Inferior parietal cortex (tissue), 1 donor: ENCODE measurements around the gene ARHGEF3.
"Not testable (repeated sequence)": the region's sequence is repeated elsewhere in the genome, so short reads cannot be mapped to it uniquely, and the experiment has no call there.

ENCODE experiments used
- DNase-seq: peaks from one replicate; pipeline ENCODE4 v3.0.0-alpha.2; 2016; ENCODE audit errors: extremely low spot score

Gene ARHGEF3

DNA sequence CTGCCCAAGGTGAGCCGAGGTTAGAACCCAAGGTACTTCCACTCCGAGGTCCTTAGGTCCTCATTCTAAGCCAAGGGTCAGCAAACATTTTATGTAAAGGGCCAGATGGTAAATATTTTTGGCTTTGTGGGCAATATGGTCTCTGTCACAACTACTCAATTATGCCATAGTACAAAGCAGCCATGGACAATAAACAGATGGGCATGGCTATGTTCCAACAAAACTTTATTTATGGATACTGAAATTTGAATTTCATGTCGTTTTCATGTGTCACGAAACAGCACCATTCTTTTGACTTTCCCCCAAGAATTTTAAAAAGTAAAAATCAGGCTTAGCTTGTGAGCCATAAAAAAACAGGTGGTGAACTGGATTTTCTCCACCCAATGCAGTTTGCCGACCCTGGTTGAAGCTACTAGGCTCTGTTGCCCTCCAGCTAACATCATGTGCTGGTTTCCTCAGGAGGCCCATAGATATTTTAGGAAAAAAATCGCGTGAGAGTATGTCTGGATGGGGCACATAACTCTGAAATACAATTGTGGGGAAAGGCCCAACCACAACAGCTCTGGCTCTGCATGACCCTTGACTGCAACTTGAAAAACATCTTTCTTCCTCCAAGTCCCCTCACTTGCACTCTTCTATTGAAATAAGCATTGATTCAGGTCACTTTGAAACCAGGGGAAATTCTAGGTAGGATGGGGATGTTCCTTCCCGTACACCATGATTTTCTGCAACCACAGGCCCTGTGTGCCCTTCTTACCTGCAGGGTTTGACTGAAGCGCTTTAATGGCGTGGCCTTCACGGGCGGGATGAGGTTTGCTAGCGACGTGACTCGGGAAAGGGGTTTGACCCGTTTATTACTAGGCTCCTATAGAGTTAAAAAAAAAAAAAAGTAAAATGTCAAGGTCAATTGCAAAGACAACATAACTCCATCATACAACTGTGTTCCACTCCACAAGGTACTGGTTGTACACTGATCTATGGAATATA is 28.5 kb downstream of the ARHGEF3 start:
- no peak for DNase-seq

DNA sequence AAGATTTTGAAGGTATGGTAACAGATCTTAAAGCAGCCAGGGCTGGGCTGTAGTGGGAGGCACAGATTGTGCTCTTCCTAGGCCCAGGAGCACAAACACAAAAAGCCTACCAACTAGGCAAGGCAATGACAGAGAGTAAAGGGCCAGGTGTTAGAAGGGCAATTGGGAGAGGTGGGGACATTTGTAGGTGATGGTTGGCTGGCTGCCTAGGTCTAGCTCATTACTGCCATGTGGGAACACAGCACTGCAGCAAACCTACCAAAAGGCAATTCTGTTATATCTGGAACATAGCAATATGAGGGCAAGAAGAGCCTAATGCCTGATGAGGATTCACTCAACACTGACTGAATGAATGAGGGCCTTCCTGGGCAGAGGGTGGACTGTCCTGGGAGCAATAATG is 30.4 kb downstream of the ARHGEF3 start:
- no peak for DNase-seq

DNA sequence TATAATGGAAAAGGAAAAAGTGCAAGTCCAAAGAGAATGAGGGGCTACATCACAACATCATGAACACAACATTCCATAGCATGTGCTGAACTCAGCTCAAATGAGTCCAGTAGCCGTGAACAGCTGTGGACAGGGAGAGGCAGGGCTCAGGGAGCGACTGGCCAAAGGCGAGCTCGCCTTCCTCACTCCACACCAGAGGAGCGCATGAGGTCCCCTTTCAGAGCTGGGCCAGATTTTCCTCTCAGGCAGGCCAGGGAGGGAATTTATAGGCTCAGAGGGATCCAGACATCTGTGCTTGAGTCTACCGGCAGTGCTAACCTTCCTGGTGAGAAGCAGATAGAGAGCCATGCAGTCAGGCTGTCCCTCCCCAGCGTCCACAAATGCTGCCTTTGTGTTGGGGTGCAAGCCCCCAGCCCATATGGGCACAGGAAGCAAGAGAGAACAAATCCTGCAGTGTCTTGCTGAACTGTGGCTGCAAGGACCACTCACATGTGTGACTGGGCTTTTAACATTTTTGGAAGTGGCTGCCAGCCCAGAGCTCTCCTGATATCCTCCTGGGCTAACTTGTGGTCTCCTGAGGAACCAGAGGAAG is 32.5 kb downstream of the ARHGEF3 start:
- no peak for DNase-seq

DNA sequence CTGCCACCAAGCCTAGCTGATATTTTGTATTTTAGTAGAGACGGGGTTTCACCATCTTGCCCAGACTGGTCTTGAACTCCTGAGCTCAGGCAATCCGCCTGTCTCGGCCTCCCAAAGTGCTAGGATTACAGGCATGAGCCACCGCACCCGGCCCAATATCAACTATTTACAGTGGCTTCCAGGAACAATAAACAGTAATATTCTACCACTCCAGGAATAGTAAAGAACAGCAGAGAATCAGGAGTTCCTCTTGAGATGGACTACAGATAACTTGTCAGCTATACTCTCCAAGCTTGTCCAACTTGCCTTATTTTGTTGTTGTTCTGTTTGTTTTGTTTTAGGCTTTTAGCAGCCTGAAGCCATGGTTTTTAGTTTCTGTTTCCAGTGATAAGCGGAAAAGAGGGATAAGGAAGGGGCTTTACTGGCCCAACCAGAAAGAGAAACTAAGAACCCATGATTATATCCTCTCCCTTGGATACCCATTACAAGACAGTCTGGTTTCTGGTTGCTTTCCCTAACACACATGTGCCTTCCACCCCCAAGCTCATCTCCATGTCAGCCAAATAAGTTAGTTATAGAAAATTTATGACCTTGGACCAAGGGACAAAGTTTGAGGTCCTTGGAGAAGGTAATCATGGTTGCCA is 36.7 kb downstream of the ARHGEF3 start:
- no peak for DNase-seq

DNA sequence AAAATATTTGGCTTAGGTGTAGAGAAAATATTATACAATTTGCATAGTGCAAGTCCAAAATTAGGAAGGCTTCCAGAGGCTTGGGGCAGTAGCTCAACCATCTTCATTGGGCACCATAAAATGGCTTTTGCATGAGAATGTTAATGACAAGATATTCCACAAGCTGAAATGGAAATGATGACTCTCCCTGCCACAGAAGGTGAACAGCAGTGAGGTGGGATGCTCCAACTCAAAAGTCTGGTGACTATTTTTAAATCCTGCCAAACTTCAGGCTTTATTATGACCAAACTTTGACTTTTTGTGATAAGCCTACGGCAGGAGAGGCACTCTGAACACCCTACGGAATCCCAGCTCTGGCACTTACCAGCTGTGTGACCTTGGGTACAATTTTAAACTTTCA is 37.6 kb downstream of the ARHGEF3 start:
- DNase-seq = no peak

DNA sequence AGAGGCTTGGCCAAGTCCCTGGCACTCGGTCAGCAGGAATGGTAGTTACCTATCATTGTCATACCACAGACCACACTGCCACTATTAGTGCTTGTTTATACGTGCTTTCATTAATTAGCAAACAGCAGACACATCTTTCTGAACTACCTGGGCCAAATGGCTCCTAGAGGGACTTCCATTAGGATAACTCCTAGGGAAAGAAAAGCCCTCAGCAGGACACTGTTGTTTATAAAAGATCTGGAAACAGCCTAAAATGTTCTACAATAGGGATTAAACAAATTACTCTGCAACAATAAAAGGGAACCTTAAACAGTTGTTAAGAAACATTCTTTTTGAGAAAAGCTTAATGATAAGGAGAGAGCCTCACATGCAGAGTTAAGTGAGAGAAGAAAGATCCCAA is 38.5 kb downstream of the ARHGEF3 start:
- DNase-seq = no peak

DNA sequence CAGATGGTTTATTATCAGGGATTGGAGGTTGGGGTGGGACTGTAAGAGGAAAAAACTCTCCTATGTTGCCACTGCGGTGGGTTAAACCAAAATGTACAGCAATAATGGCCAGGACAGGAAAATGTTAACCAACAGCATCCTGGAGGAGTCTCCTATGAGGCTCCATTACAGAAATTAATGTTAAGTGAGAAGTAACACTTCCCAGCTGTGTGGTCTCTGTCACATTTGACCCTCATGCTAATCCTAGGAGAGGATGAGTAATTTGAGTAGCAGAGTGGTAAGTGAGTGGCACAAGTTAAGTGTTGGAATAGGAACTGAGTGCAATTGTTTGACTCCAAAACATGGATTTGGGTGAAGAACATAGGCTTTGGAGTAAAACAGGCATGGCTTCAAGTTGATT is 39.0 kb downstream of the ARHGEF3 start:
- no peak for DNase-seq

DNA sequence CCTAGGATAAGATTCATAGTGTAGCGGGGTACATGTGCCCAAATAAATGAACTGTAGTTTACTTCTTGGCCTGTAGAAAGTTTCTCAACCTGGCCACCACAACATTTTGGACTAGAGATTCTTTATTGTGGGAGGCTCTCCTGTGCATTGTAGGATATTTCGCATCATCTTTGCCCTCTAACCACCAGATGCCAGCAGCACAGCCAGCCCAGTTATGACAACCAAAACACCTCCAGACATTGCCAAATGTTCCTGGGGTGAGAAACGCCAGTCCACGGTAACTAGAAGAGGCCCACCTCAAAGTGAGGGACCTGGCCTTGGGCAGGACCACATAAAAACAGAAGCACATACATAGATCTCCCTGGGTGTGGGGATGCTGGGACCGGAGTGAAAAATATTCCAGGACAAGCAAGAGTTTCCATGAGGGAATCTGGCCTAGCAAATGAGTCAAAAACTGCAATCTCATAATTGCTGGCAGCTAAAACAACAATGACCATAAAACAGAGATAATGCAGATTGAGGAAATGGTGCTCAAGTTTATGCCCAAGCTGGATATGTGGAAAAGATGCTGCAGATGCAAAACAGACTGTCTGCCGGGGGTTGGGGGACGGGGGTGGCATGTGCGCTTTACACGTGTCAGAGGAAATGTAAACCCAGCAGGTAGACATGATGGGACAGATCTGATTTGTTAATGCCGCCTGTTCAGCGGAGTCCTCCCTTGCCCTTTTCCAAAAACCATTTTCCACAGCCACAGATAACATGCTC is 39.7 kb downstream of the ARHGEF3 start:
- DNase-seq = no peak

DNA sequence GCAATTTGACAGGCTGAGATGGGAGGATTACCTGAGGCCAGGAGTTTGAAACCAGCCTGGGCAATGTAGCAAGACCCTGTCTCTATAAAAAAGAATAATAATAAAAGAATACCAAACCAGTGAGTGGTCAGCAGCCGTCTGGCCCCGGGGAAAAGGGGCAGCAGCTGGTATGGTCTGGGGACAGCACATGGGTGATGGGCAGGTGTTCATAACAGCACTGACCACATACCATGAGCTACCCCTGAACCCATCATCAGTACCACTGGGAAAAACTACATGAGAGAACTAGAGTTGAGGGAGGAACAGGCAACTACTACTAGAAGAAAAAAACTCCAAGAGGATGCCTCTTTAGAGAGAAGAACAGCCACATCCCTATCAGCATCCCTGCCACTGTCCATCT is 40.7 kb downstream of the ARHGEF3 start:
- no peak for DNase-seq

DNA sequence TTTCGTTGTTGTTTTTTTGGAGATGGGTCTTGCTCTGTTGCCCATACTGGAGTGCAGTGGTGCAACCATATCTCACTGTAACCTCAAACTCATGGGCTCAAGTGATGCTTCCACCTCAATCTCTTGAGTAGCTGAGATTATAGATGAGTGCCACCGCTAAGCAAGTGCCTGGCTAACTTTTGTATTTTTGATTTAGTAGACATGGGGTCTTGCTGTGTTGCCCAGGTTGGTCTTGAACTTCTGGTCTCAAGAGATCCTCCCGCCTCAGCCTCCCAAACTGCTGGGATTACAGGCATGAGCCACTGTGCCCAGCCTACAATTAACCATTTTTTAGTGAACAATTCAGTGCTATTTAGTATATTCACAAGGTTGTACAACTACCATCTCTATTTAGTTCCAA is 42.2 kb downstream of the ARHGEF3 start:
- DNase-seq = no peak

DNA sequence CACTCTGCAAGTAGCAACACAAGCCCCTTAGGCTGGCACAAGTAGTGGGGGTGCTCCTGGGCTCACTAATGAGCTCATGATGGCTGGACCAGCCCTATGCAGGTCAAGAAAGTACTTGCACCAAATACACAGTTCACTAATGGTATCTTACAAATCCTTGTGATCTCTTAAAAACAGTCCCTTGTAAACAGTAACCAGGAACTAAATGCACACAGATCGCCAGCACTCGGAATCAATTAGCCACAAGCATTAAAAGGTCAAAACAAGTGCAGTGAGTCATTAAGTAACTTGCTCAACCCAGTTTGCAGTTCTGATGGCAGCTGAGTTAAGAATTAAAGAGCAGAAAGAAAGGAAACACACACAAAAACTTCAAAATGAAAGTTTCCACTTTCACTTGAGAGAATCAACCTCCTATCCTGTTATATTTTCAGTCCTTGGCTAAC is 43.2 kb downstream of the ARHGEF3 start:
- DNase-seq = no peak

DNA sequence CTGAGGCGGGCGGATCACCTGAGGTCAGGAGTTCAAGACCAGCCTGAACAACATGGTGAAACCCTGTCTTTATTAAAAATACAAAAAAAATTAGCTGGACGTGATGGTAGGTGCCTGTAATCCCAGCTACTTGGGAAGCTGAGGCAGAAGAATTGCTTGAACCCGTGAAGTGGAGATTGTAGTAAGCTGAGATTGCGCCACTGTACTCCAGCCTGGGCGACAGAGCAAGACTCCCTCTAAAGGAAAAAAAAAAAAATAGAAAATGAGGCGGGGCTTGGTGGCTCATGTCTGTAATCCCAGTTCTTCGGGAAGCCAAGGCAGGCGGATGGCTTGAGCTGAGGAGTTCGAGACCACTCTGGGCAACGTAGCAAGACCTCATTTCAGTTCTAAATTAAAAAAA is 43.7 kb downstream of the ARHGEF3 start:
- DNase-seq = not testable (repeated sequence)

DNA sequence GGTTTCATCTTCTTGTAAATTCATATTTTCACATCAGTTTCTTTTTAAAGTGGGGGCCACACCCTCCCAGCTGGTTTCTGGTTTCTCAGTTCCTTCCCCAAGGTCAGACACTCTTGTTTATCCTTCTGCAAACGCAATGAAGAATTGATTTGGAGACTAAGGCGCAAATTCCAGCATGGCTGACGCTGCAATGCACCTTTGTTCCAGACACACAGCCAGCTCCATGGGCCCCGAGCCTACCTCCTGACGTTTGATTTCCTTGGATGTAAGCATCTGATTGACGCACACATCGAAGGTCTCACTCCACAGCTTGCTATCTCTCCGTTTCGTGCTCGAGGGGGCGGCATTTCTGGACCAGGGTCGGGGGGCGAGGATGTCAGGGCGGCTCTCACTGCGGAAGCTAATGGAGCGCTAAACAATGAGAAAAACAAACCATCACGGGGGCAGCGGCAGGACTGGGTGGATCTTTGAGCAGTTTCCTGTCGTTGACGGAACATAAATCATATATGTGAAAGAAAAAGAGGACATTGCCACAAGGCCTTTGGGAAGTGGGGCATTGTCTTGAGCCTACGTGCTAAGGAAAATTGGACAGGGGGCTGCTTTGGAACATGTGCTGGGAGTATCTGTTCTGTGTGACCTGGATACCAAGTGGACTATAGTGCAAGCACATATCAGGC is 46.9 kb downstream of the ARHGEF3 start:
- DNase-seq = no peak

DNA sequence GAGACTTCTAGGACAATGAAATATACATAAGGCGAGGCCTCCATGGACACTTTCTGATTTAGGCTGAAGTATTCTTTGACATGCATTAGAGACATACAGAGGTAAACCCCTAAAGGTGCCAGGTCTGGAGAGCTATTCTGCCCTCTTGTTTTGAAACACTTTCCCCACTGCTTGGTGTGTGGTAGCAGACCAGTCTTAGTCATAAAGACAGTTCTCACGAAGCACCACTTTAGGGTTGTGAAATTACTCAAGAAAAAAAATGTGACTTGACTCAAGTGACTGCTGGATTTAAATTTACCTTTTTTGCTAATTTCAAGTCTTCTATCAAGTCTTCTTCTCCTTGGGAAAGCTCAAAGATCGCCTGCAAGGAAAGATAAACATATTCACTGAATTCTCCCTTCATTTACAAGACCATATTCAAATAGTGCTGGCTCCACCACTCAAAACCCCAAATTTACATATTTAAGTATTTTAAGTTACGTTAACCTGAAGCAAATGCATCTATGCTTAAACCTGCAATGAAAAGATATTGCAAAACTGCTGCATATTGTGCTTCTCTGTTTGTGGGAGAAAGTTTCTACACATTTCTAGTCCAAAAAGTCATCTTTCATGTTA is 48.4 kb downstream of the ARHGEF3 start:
- DNase-seq = no peak

DNA sequence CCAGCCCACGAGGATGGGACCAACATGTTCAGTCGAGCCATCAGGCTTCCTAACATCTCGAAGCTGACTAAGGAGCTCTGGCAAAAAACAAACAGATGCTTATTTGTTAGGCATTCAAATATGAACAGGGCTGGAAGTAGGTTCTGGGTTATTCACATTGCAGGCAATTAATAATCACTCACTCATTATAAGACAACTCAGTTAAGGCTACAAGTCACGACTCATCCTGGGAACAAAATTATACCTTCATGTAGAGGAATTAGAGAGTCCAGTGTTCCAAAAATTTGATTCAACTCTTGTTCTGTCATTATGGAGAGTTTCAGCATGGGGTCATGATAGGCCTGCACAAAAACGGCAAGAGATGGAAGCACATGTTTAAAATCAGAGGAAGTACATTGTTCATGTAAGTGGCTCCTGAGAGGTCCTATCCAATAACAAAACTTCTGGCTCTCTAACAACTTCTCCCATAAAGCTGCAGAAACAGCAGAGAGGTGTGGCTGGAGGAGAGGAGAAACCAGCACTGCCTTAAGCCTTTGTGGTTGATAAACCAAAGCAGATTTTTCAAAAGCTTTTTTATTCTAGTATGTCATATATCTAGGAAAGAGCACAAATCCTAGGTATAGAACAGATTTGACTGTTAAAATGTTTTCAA is 50.6 kb downstream of the ARHGEF3 start:
- no peak for DNase-seq

DNA sequence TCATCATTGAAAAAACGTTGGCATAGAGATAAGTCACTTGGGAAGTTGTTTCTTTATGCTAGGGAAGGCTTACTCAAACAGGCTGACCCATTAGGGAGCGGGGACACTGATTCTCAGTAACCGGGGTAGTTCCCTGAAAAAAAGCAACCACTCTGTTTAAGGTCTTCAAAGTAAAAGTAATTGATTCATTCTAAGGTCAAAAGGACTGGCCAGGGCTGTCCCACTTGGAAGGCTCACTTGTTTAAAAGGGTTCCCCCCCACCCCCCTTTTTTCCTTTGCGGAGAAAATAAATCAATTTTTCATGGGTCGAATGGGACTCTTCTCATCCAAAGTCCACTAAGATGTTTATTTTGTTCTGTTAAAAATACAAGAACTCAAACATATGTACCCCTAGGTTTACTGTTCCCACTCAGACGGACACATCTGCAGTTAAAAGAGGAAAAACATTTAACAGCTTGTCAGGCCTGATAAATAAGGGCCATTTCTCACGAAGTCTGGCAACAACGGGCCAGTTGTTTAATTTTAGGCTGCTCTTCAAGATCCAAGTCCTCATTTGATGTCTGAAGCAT is 53.0 kb downstream of the ARHGEF3 start:
- DNase-seq = no peak

DNA sequence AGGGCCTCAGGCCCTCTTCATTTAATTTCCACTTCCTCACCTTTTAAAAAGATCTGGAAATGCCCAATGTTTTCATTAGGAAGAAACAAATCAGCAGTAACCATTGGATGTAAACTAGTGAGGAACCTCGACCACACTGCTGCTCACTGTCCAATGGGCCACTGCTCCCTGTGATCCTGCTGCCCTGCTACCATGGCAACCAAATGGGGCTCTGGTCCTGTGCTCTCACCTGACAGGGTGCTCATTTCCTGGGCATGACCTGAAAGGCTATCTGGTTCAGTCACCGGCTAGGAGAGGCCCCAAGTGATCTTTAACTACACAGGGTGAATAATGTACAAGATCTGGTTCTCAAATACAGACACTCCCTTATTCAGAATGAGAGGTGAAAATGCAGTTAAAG is 54.6 kb downstream of the ARHGEF3 start:
- DNase-seq = no peak

DNA sequence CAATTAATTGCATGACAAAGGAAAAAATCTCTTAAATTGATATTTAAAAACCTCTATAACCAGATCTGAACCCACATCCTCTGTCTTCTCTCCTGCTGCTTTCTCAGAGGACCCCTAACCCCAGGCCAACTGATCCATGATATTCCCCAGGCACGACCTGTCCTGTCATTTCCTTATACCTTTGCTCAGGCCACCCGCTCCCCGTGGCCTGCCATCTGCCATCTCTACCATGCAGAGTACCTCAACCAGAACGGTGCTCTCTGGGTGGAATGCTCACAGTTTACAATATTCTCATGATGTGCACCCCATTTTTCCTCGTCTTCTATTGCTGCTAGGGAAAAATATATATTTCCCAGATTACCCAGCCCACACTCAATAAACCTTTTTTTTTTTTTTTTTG is 57.7 kb downstream of the ARHGEF3 start:
- DNase-seq = no peak

DNA sequence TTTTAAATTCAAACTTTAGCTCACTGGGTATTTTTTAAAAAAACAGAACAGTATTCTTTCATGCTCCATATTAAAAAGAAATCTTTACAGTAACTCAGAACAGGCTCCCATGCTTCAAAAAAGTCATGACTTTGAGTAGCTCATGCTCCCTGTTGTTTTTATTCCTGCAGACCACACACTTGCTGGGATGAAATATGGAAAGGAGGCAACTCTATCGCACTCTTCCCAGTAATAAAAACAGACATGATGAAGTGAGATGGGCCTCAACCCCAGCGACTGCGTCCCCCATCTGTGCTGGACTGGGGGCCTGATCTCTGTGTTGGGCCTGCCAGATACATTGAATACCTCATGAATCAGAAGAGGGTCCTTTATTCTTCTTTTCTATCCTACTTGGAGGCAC is 58.9 kb downstream of the ARHGEF3 start:
- no peak for DNase-seq

DNA sequence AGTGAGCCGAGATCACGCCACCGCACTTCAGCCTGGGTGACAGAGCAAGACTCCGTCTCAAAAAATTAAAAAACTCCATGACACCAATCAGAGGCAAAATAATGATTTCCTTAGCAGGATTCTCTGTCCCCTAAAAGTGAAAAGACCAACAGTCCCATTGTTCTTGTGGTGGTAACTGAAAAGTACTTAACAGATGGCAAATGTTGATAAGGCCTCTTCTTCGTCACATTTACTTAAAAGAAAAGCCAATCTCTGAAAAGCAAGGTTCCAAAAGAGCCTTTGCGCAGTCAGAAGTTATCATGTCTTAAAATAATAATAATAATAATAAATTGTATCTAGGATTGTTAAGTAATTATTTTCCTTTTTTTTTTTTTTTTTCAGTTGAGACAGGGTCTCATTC is 62.7 kb downstream of the ARHGEF3 start:
- no peak for DNase-seq
